Activated CD8-positive, alpha-beta T cell treated with anti-CD3 and anti-CD28 coated beads for 36 hours (primary cell): ENCODE results near the gene LDHA. TPM values are rescaled to one million over a fixed set of nuclear protein-coding genes. Genes with fewer than 3 reads are reported as not detected.
A peak's percentile ranks its signal among the peaks of the same experiment; 100 is the strongest.

ENCODE experiments used
- ATAC-seq: fragments of 200-7000 bp; cut with Tn5 transposase; one replicate; pipeline ENCODE4 v1.10.0; 2021; ENCODE audit warnings: mild to moderate bottlenecking, moderate library complexity
- CTCF ChIA-PET: fragments of 350-600 bp; sonication (Branson Sonifier 250); formaldehyde crosslinking; loops from one replicate; lab custom pipeline; 2021; ENCODE audit warnings: antibody characterized with exemption; lab: Charles Lee
- POLR2A ChIA-PET: fragments of 350-600 bp; sonication (Branson Sonifier 250); formaldehyde crosslinking; loops from one replicate; lab custom pipeline; 2021; ENCODE audit warnings: antibody characterized with exemption; lab: Charles Lee
- DNase-seq: peaks from one replicate; pipeline ENCODE4 v3.0.0-alpha.2; 2020
- H3K27ac Mint-ChIP-seq: one replicate; pipeline ENCODE4 v1.8.0; 2021; ENCODE audit warnings: mild to moderate bottlenecking, mixed read lengths
- H3K27me3 Mint-ChIP-seq: one replicate; pipeline ENCODE4 v1.8.0; 2021; ENCODE audit warnings: mixed read lengths
- H3K36me3 Mint-ChIP-seq: one replicate; pipeline ENCODE4 v1.8.0; 2021; ENCODE audit warnings: low read depth, mixed read lengths
- H3K4me1 Mint-ChIP-seq: one replicate; pipeline ENCODE4 v1.8.0; 2021; ENCODE audit warnings: low read depth, mixed read lengths
- H3K4me3 Mint-ChIP-seq: one replicate; pipeline ENCODE4 v1.8.0; 2021; ENCODE audit warnings: mild to moderate bottlenecking, moderate library complexity, mixed read lengths
- H3K9me3 Mint-ChIP-seq: one replicate; pipeline ENCODE4 v1.8.0; 2021; ENCODE audit warnings: mixed read lengths
- intact Hi-C: fragments of 100-400 bp; cut with micrococcal nuclease; formaldehyde crosslinking; loops from one replicate; pipeline ENCODE4 v1.10.0; 2022
- total RNA-seq, 2 experiments: library from RNA; stranded (reverse); gene quantifications; one replicate each; pipeline ENCODE4 v1.2.3, GENCODE V29; 2021
- TF ChIP-seq, protein P1 (sequence below): fragments of 200-600 bp; IDR thresholded peaks from one replicate; pipeline ENCODE4 v1.8.0; 2022; ENCODE audit warnings: antibody characterized with exemption, mild to moderate bottlenecking

LDHA gene
- total RNA-seq, 2 experiments from 2014 or later = 2,418 to 2,447 TPM

- Mint-ChIP-seq H3K9me3 (no peaks in the 10 kb centered on the region), H3K36me3 (no peaks in the 10 kb centered on the region), H3K4me1 (no peaks in the 10 kb centered on the region), H3K27ac (no peak overlapping the region), H3K4me3 (no peak overlapping the region), H3K27me3 (no peaks in the 10 kb centered on the region)
- POLR2A ChIA-PET = interaction anchor here (0.6 to 0.8 kb wide), 3 partner anchors 18 to 51 kb away, joined by 3 to 4 read pairs (median 3); partner anchors contain the start of gene LDHA
- CTCF ChIA-PET = no interaction called here
- DNase-seq (no peak), ATAC-seq (no peak)
- intact Hi-C loops = no loop called here
- TF ChIP-seq, protein P1, sequence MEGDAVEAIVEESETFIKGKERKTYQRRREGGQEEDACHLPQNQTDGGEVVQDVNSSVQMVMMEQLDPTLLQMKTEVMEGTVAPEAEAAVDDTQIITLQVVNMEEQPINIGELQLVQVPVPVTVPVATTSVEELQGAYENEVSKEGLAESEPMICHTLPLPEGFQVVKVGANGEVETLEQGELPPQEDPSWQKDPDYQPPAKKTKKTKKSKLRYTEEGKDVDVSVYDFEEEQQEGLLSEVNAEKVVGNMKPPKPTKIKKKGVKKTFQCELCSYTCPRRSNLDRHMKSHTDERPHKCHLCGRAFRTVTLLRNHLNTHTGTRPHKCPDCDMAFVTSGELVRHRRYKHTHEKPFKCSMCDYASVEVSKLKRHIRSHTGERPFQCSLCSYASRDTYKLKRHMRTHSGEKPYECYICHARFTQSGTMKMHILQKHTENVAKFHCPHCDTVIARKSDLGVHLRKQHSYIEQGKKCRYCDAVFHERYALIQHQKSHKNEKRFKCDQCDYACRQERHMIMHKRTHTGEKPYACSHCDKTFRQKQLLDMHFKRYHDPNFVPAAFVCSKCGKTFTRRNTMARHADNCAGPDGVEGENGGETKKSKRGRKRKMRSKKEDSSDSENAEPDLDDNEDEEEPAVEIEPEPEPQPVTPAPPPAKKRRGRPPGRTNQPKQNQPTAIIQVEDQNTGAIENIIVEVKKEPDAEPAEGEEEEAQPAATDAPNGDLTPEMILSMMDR = no peak
Measured at GRCh38 chr11:18375941-18376340, 18.4 kb upstream of the LDHA start.

DNA sequence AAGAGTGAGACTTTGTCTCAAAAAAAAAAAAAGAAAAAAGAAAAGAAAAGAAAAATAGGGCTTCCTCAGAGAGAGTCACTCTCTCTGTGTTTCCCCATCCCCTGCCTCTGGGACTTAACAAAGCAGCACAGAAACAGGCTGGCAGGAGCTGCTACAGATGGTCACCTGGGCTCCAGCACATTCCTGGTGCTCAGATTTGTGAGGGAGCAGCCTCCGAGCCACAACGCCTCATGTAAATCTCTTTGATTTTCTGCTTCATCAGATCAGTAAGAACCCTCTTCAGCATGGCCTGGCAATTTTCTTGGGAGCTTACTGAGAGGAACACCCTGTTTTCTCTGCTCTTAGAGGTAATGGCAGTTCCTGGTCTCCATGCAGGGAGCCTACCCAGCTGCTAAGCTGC lies 15.2 kb upstream of the LDHA start:
- Mint-ChIP-seq H3K4me1 (peaks cover 17% of the 10 kb centered on the region), H3K27me3 (no peaks in the 10 kb centered on the region), H3K27ac (no peak overlapping the region), H3K4me3 (no peak overlapping the region), H3K36me3 (no peaks in the 10 kb centered on the region), H3K9me3 (no peaks in the 10 kb centered on the region)
- intact Hi-C loops = no loop called here
- no peak for DNase-seq
- TF ChIP-seq, protein P1 = no peak
- ATAC-seq = no peak
- ChIA-PET CTCF (no interaction called here), POLR2A (no interaction called here)

- CTCF ChIA-PET = interaction anchor here (0.6 to 3.1 kb wide), 8 partner anchors 10 to 381 kb away, joined by 3 to 32 read pairs (median 4); partner anchors contain the start of genes LDHA and TSG101
- Mint-ChIP-seq H3K27ac (peak overlapping the region; percentile 100), H3K36me3 (no peaks in the 10 kb centered on the region), H3K27me3 (no peaks in the 10 kb centered on the region), H3K9me3 (no peaks in the 10 kb centered on the region), H3K4me1 (peaks cover 36% of the 10 kb centered on the region), H3K4me3 (peak overlapping the region; percentile 66)
- POLR2A ChIA-PET = interaction anchor here (0.6 to 6.8 kb wide), 10 partner anchors 10 to 144 kb away, joined by 3 to 128 read pairs (median 4); partner anchors contain the start of genes GTF2H1, HPS5 and LDHA
- intact Hi-C loops = loop anchor here (1.0 to 10.0 kb wide), 3 partner anchors 11 to 369 kb away; partner anchors contain the start of genes GTF2H1, HPS5, LDHA and SERGEF
- TF ChIP-seq, protein P1 = no peak
- peak; percentile 95 for ATAC-seq
- DNase-seq = peak; percentile 92
Measured at GRCh38 chr11:18383388-18384156, 10.8 kb upstream of the LDHA start.

DNA sequence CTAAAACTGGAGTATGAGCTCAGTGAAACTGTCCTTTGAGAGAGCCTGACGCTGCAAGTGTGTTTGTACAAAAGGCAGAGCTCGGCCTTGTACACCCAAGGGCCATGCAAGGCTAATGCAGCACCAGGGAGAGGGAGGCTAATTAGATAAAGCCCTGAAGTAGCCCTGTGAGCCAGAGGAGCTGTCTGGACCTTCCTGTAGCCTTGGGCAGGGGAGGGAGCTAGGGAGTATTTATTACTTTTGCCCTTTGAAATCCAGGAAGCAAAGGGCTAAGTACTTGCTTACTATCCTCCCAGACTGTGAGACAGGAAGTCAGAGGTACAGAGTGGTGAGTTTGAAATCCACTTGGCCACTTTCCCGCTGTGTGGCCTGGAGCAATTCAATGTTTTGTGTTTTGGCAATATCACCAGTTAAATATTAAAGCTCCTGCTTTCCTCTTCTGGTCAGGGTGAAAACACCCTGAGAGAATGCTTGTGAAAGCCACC lies 10.2 kb upstream of the LDHA start:
- H3K36me3 Mint-ChIP-seq = no peaks in the 10 kb centered on the region
- ATAC-seq (peak; percentile 18), DNase-seq (no peak)
- H3K4me1 Mint-ChIP-seq = peaks cover 36% of the 10 kb centered on the region
- H3K4me3 Mint-ChIP-seq = peak overlapping the region; percentile 66
- H3K27ac Mint-ChIP-seq = peak overlapping the region; percentile 100
- ChIA-PET POLR2A (interaction anchor here (0.6 to 6.8 kb wide), 11 partner anchors 10 to 143 kb away, joined by 3 to 128 read pairs (median 4); partner anchors contain the start of genes GTF2H1, HPS5 and LDHA), CTCF (interaction anchor here (0.6 to 3.1 kb wide), 4 partner anchors 10 to 380 kb away, joined by 3 to 32 read pairs (median 6); partner anchors contain the start of genes LDHA and TSG101)
- TF ChIP-seq, protein P1 = no peak
- no peaks in the 10 kb centered on the region for H3K9me3 Mint-ChIP-seq
- no peaks in the 10 kb centered on the region for H3K27me3 Mint-ChIP-seq
- intact Hi-C loops = loop anchor here (1.0 to 10.0 kb wide), 3 partner anchors 10 to 369 kb away; partner anchors contain the start of genes GTF2H1, HPS5, LDHA and SERGEF
